Immature natural killer cell (primary cell): ENCODE data around the gene THSD4. TPM values are rescaled to one million over a fixed set of nuclear protein-coding genes. Genes with fewer than 3 reads are reported as not detected.

Experiments used
- DNase-seq, 3 donors: peaks; one replicate each; pipeline ENCODE4 v3.0.0; 2022; ENCODE audit warnings: mixed read lengths in 1 of 3
- H3K27ac Mint-ChIP-seq, 6 donors: one replicate each; pipeline ENCODE4 v1.8.0; 2020; ENCODE audit warnings: mixed read lengths in 6 of 6, mild to moderate bottlenecking in 5 of 6, inconsistent platforms in 4 of 6, moderate library complexity in 3 of 6
- H3K27me3 Mint-ChIP-seq, 3 donors: one replicate each; pipeline ENCODE4 v1.8.0; 2020 to 2021; ENCODE audit warnings: low read depth in 3 of 3, mild to moderate bottlenecking in 3 of 3, mixed read lengths in 3 of 3, moderate library complexity in 3 of 3, inconsistent platforms in 1 of 3
- H3K36me3 Mint-ChIP-seq, 3 donors: one replicate each; pipeline ENCODE4 v1.8.0; 2020; ENCODE audit warnings: mixed read lengths in 3 of 3, inconsistent platforms in 2 of 3, mild to moderate bottlenecking in 2 of 3
- H3K4me1 Mint-ChIP-seq, 2 donors: one replicate each; pipeline ENCODE4 v1.8.0; 2020; ENCODE audit warnings: inconsistent platforms in 2 of 2, mild to moderate bottlenecking in 2 of 2, mixed read lengths in 2 of 2, moderate library complexity in 1 of 2
- H3K4me3 Mint-ChIP-seq, 5 donors: one replicate each; pipeline ENCODE4 v1.8.0; 2020; ENCODE audit warnings: mild to moderate bottlenecking in 5 of 5, mixed read lengths in 5 of 5, inconsistent platforms in 3 of 5, moderate library complexity in 3 of 5
- H3K9me3 Mint-ChIP-seq, 6 donors: one replicate each; pipeline ENCODE4 v1.8.0; 2020; ENCODE audit warnings: mild to moderate bottlenecking in 6 of 6, mixed read lengths in 6 of 6, inconsistent platforms in 4 of 6, moderate library complexity in 3 of 6
- polyA plus RNA-seq, 3 donors: library from polyadenylated mRNA; unstranded; fragments of 300-500 nt; fragmentation: Illumina TruSeq; gene quantifications; one replicate each; pipeline ENCODE4 v1.2.3, GENCODE V29; 2021

Gene THSD4
- polyA plus RNA-seq, 3 donors from 2014 or later = not detected

DNA sequence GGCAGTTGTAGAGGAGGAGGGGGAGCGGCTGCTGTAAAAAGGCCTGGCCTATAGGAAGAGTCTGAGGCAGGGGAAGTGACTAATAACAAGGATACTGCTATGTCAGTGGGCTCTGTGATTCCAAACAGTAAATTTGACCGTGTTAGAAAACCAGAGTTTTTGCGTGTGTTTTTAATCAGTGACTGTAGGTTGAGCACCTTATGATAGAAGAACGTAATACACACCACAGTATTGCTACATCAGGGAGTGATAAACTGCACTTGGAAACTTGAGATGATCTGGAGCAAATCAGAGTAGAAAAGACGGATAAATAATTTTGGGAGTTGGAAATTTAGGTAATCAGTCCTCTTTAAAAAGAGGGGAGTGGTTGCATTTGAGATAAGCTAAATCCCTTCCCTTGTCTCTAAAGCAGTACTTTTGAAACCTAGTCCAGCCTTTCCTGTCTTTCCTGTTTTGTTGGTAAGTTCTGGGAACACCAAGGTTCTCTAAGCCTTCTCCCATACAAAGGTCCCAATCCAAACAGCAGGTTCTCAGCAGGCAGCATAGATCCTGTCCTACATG, 564.6 kb downstream of the THSD4 start:
- Mint-ChIP-seq H3K36me3 (no peaks in the 10 kb centered on the region), H3K27ac (no peak overlapping the region), H3K9me3 (peaks cover 0 to 7% (median 0%) of the 10 kb centered on the region in 6 donors), H3K4me3 (no peak overlapping the region), H3K4me1 (no peaks in the 10 kb centered on the region), H3K27me3 (peaks cover 2 to 5% (median 3%) of the 10 kb centered on the region in 3 donors)
- no peak for DNase-seq

DNA sequence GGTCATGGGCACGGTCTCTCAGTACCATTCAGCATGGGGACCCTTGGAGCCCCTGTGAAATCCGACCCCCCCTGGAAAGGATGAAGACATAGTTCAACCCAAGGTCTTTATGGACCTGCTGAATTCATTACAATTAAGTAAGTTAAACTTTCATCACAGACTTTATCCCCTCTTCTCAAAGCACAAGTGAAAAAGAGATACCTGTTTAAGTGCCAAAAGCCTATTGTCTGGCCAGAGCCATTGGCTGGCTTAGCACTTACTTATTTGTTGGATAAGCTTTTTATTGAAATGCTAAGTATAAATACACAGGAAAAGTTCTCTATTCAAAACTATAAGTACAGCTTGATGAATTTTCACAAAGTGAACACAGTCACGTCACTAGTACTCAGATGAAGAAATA, 566.7 kb downstream of the THSD4 start:
- Mint-ChIP-seq H3K9me3 (peaks cover 0 to 4% (median 0%) of the 10 kb centered on the region in 6 donors), H3K4me1 (no peaks in the 10 kb centered on the region), H3K27me3 (peaks cover 0 to 2% (median 0%) of the 10 kb centered on the region in 3 donors)

DNA sequence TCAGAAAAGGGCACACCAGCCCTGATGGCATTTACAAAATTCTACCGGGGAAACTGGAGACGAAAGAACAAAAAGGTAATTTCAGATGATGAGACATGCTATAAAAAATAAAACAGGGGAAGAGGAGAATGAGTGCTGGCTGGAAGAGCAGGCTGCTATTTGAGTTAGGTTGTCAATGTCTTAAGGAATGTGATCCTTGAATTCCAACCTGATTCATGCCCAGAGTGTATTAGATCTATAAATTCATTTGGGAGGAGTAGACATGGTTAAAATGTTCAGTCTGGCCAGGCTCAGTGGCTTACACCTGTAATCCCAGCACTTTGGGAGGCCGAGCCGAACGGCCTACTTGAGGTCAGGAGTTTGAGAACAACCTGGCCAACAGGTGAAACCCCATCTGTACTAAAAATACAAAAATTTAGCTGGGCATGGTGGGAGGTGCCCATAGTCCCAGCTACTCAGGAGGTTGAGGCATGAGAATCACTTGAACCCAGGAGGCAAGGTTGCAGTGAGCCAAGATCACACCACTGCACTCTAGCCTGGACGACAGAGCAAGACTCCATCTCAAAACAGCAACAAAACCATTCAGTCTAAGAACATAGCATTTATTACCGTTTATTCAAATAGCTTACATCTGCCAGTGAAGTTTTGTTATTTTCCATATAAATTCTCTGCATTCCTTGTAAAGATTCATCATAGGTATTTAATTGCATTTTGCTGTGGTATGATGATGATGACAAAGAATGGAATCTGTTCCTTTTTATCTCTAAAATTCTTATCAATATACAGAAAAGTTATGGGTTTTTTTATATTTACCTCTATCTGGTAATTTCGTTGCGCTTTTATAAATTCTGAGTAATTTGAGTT, 568.4 kb downstream of the THSD4 start:
- Mint-ChIP-seq H3K4me3 (no peak overlapping the region), H3K9me3 (peaks cover 0 to 4% (median 0%) of the 10 kb centered on the region in 6 donors), H3K36me3 (no peaks in the 10 kb centered on the region), H3K4me1 (no peaks in the 10 kb centered on the region), H3K27me3 (peaks cover 0 to 2% (median 2%) of the 10 kb centered on the region in 3 donors), H3K27ac (no peak overlapping the region)
- DNase-seq = no peak

More for the DNA sequence above, 566.7 kb downstream of the THSD4 start:
- DNase-seq = no peak
- Mint-ChIP-seq H3K36me3 (no peaks in the 10 kb centered on the region), H3K27ac (no peak overlapping the region), H3K4me3 (no peak overlapping the region)

DNA sequence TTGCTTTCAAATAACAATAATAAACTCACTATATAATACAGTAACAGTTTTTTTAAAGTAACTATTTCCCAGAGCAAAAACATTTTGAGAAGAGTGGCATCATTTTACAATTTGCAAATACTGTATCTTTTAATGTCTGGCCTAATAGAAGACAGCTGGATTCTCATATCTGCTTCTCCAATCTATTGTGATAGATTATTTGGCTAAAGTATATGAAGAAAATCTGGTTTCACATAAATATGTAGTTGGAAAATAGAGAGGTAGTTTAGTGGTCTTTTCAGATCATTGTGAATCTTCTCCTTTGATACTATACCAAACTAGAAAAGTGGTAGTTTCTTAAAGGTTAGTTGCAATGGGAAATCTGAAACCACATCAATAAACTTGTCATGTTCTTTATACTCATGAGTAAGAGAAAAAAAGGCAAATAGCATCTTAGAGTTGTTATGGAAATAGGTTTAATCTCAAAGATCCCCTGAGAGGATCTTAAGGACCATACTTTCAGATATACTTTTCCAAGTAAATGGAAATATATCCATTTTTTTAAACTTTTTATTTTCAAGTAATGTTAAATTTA, 570.2 kb downstream of the THSD4 start:
- H3K27ac Mint-ChIP-seq = no peak overlapping the region
- H3K27me3 Mint-ChIP-seq = peaks cover 0 to 7% (median 4%) of the 10 kb centered on the region in 3 donors
- H3K9me3 Mint-ChIP-seq = peaks cover 0 to 4% (median 0%) of the 10 kb centered on the region in 6 donors
- no peaks in the 10 kb centered on the region for H3K36me3 Mint-ChIP-seq
- no peak for DNase-seq
- no peaks in the 10 kb centered on the region for H3K4me1 Mint-ChIP-seq
- H3K4me3 Mint-ChIP-seq = no peak overlapping the region

DNA sequence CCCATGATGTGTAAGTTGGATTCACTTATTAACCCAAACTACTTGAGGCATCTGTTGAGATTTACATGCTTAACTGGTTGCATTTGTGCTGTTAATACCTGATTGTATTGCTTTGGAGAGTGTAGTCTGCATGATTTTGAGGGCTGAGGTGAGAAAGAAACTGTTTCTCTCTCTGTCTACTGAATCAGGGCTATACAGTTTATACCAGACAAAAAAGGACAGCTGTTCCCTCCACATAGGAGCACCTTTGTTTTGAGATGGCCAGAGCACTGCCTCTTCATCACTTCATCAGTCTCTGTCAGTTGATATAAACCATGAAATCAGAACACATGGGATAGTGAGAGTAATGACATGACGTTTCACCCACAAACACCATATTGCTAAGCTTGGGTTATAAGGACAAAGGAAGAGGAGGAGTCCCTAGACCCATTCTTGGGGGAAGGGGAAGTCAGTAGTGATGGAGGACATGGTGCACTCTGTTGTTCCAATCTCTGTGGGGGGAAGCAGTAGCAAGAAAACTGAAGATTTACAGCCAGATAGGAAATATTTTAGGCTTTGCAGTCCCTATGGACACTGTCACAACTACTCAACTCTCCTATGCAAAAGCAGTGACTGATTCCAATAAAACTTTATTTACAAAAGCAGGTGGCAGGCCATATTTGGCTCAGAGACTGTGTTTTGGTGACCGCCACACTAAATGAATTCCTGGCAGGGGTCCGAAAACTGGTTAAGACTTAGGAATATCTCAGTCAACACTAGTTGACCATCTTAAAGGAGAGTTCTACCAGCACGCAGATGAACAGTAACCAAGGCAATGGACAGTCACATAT, 571.2 kb downstream of the THSD4 start:
- no peak for DNase-seq
- Mint-ChIP-seq H3K27me3 (peaks cover 0 to 7% (median 4%) of the 10 kb centered on the region in 3 donors), H3K27ac (no peak overlapping the region), H3K9me3 (peaks cover 0 to 4% (median 0%) of the 10 kb centered on the region in 6 donors), H3K4me3 (no peak overlapping the region), H3K36me3 (no peaks in the 10 kb centered on the region), H3K4me1 (no peaks in the 10 kb centered on the region)

DNA sequence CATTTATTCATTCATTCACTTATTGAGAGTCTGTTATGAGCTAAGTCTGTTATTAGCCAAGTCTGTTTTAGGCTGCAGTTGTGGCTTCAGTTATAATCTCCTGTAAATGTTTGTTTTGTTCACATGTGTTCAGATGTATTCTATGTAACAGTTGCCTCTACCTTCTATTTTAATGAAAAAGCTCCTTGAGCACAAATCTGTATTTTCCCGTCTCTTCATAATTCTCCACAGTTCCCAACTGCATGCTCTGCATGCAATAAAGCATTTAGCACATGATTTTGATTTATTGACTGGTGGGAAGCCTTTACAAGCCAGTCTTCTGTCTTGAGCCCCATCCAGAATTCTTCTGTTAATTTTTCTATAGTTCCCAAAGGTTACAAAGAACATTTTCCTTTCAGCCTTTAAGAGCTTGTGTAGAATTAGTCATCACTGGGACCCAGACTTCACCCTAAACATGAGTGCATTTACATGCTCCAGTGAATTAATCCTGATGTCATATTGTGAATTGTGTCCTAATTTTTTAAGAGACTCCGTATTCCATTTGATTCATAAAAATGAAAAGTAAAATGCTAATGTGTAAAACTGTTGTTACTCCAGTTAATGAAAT, 572.7 kb downstream of the THSD4 start:
- no peak overlapping the region for H3K4me3 Mint-ChIP-seq
- peaks cover 0 to 4% (median 0%) of the 10 kb centered on the region in 6 donors for H3K9me3 Mint-ChIP-seq
- no peak overlapping the region for H3K27ac Mint-ChIP-seq
- no peaks in the 10 kb centered on the region for H3K36me3 Mint-ChIP-seq
- H3K27me3 Mint-ChIP-seq = peaks cover 0 to 12% (median 9%) of the 10 kb centered on the region in 3 donors
- no peaks in the 10 kb centered on the region for H3K4me1 Mint-ChIP-seq
- no peak for DNase-seq

DNA sequence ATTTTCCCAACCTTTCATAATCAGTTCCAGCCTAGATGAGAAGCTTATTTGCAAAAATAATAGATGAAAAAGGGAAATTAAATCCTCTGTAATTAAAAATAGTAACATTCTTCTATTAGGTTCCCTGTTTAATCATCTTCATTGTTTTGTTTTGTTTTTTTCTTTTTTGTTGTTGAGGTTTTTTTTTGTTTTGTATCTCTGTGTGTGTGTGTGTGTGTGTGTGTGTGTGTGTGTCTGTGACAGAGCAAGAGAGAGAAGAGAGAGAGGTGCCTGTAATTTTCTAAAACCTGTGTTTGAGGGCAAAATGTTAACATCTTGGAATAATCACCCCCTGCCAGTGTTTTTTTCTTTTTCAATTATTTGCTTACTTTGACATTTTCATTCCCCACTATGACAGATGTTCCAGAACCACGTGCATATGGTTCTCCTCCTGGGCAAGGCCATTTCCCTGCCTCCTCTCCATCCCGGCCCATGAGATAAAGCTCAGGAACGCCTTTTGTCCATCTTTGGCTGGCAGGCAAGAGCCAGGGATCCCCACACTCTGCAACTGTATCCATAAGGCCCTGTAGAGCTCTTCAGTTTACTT, 573.3 kb downstream of the THSD4 start:
- Mint-ChIP-seq H3K4me1 (no peaks in the 10 kb centered on the region), H3K36me3 (no peaks in the 10 kb centered on the region), H3K4me3 (no peak overlapping the region), H3K9me3 (no peaks in the 10 kb centered on the region), H3K27ac (no peak overlapping the region), H3K27me3 (peaks cover 0 to 12% (median 9%) of the 10 kb centered on the region in 3 donors)
- no peak for DNase-seq

DNA sequence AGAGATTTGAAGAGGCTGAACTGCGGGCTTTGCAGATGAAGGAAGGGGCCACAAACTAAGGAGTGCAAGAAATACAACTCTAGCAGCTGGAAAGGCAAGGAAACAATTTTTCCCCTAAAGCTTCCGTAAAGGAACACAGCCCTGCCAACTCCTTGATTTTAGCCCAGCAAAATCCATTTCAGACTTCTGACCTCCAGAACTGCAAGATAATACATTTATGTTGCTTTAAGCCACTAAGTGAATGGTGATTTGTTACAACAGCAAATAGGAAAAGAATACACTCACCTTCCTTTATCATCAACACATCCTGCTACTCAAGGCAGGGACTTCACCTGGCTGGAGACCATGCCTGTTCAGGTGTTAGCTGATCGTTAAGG, 575.8 kb downstream of the THSD4 start:
- Mint-ChIP-seq H3K4me1 (no peaks in the 10 kb centered on the region), H3K9me3 (no peaks in the 10 kb centered on the region), H3K36me3 (no peaks in the 10 kb centered on the region), H3K27me3 (peaks cover 2 to 12% (median 9%) of the 10 kb centered on the region in 3 donors), H3K27ac (no peak overlapping the region), H3K4me3 (no peak overlapping the region)
- no peak for DNase-seq

DNA sequence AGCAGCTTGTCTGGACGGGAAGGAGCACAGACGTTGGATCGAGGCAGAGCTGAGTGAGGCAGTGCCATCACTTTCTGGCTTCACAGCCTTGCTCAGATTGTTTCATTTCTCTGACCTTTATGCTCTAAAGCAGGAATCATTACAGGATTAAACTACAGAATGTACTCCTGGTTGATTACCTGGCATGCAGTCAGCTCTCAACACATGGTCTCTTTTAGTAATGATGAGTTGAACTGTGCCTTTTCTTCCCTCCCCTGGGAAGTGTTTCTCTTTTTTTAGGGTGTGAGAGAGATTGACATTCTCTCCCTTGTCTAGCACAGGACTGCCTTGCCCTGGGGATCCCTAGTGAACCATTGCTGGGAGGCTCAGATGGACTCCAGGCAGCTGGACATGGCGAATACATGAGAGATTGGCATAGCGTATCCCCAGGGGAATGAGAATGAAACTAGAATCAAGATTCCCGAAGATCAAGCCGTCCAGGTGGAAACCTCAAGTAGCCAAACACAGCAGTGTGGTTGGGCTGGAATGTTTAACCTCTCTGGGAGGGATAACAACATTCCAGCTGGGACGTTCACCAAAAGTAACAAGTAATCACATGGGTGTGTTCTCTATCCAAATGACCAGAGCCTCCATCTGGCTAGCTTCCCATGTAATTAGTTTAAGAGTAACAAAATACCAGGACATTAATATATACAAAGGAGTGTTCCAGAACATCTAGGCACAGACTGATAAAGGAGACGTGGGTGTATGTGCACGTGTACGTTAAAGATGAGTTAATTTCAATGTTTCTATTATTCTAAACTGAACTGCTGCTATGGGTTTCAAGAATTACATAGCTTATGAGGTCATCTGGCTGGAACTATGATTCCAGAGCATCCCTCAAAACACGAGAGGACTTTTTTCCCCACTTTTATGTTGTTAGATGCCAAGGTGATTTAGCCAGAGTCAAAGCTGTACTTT, 576.5 kb downstream of the THSD4 start:
- H3K9me3 Mint-ChIP-seq = no peaks in the 10 kb centered on the region
- no peak overlapping the region for H3K27ac Mint-ChIP-seq
- peaks cover 2 to 12% (median 9%) of the 10 kb centered on the region in 3 donors for H3K27me3 Mint-ChIP-seq
- H3K4me3 Mint-ChIP-seq = no peak overlapping the region
- H3K36me3 Mint-ChIP-seq = no peaks in the 10 kb centered on the region
- H3K4me1 Mint-ChIP-seq = no peaks in the 10 kb centered on the region
- no peak for DNase-seq

DNA sequence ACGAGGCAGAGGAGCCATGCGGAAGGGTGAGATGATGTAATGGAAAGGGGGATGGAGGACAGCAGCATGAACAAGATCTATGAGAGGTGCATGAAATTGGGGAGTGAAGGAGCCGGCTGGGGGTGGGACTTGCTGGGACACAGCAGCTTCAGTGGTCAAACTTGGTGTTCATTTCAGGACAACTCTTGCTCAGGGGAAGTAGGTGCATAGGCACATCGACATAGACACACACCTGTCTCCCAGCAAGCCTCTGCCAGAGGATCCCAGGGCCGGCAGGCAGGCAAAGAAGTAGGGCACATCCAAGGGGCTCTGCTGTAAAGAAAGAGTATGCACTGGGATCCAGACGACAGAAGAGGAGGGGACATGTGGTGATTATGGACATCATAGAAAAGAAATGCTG, 582.0 kb downstream of the THSD4 start:
- Mint-ChIP-seq H3K4me1 (no peaks in the 10 kb centered on the region), H3K27me3 (peaks cover 0 to 11% (median 5%) of the 10 kb centered on the region in 3 donors), H3K36me3 (no peaks in the 10 kb centered on the region), H3K27ac (no peak overlapping the region), H3K4me3 (no peak overlapping the region), H3K9me3 (no peaks in the 10 kb centered on the region)
- no peak for DNase-seq

DNA sequence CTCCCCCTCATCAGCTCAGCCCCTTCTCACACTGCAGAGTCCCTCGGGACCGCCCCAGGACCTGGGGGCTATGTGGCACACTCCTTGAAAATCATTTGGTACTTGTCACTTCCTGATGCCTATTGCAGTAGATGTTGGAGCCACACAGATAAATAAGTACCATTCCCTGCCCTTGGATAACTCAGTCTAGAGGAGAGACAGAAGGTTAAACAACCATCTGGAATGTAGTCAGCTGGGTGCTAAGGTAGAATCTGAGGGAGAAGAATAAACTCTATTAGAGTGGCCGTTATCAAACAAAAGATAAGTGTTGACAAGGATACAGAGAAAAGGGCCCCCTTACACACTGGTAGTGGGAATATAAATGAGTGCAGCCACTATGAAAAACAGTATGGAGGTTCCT, 582.8 kb downstream of the THSD4 start:
- no peaks in the 10 kb centered on the region for H3K36me3 Mint-ChIP-seq
- H3K9me3 Mint-ChIP-seq = no peaks in the 10 kb centered on the region
- H3K4me3 Mint-ChIP-seq = no peak overlapping the region
- H3K4me1 Mint-ChIP-seq = no peaks in the 10 kb centered on the region
- no peak for DNase-seq
- peaks cover 2 to 6% (median 5%) of the 10 kb centered on the region in 3 donors for H3K27me3 Mint-ChIP-seq
- H3K27ac Mint-ChIP-seq = no peak overlapping the region

DNA sequence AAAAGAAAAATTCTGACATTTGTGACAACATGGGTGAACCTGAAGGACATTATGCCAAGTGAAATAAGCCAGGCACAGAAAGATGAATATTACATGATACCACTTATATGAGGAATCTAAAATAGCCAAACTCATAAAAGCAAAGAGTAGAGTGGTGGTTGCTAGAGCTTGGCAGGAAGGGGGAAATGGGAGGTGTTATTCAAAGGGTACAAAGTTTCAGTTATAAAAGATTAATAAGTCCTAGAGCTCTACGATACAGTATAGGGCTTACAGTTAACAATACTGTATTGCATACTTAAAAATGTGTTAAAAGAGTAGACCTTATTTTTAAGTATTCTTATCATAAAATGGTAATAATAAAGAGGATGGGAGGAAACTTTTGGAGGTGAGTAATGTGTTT, 583.5 kb downstream of the THSD4 start:
- Mint-ChIP-seq H3K4me3 (no peak overlapping the region), H3K9me3 (no peaks in the 10 kb centered on the region), H3K27ac (no peak overlapping the region), H3K4me1 (no peaks in the 10 kb centered on the region), H3K27me3 (peaks cover 2 to 6% (median 5%) of the 10 kb centered on the region in 3 donors), H3K36me3 (no peaks in the 10 kb centered on the region)
- DNase-seq = no peak
